PC-9 (cell line): Measurements from ENCODE around the gene LASP1. TPM values are rescaled to one million over a fixed set of nuclear protein-coding genes. Genes with fewer than 3 reads are reported as not detected.
A peak's percentile ranks its signal among the peaks of the same experiment; 100 is the strongest.

Source experiments
- BruUV-seq: library from RNA; stranded (reverse); fragments of 400-500 nt; replicated peaks from 2 replicates; lab custom pipeline; 2021; lab: Mats Ljungman, UMichigan
- CTCF ChIA-PET: fragments of 300-600 bp; sonication (Branson Sonifier 250); formaldehyde crosslinking; loops from one replicate; lab custom pipeline; 2022; ENCODE audit warnings: antibody characterized with exemption; lab: Charles Lee
- POLR2A ChIA-PET: fragments of 300-600 bp; sonication (Branson Sonifier 250); formaldehyde crosslinking; loops from one replicate; lab custom pipeline; 2022; ENCODE audit warnings: antibody characterized with exemption; ENCODE audit not compliant: unreplicated experiment; lab: Charles Lee
- DNase-seq, 2 experiments: peaks; one replicate each; pipeline versions ENCODE4 v3.0.0 to v3.0.0-alpha.2; 2015 to 2022; ENCODE audit warnings: mixed read lengths in 1 of 2
- H2AFZ ChIP-seq: fragments of 200-600 bp; sonication (generic); 2 replicates; pipeline ENCODE4 v1.8.1; 2017; ENCODE audit warnings: antibody characterized with exemption
- H3F3A ChIP-seq: fragments of 200-600 bp; sonication (generic); 2 replicates; pipeline ENCODE4 v1.8.1; 2017; ENCODE audit warnings: antibody characterized with exemption, mild to moderate bottlenecking, low read depth; ENCODE audit not compliant: insufficient read depth
- H3K27ac ChIP-seq: fragments of 200-600 bp; sonication (generic); 2 replicates; pipeline ENCODE4 v1.6.1; 2016; ENCODE audit warnings: mixed run types
- H3K27me3 ChIP-seq: fragments of 200-600 bp; sonication (generic); 2 replicates; pipeline ENCODE4 v1.6.1; 2016; ENCODE audit warnings: low read depth, mixed run types; ENCODE audit not compliant: insufficient read depth
- H3K36me3 ChIP-seq: fragments of 200-600 bp; sonication (generic); 2 replicates; pipeline ENCODE4 v1.6.1; 2016; ENCODE audit warnings: low read depth, mixed run types
- H3K4me1 ChIP-seq: fragments of 200-600 bp; sonication (generic); replicated peaks from 2 replicates; pipeline ENCODE4 v1.6.1; 2016; ENCODE audit warnings: mixed run types; ENCODE audit not compliant: insufficient read depth
- H3K4me2 ChIP-seq: fragments of 200-600 bp; sonication (generic); 2 replicates; pipeline ENCODE4 v1.6.1; 2017; ENCODE audit warnings: mixed run types
- H3K4me3 ChIP-seq: fragments of 200-600 bp; sonication (generic); 2 replicates; pipeline ENCODE4 v1.6.1; 2016; ENCODE audit warnings: mixed run types
- H3K79me2 ChIP-seq: fragments of 200-600 bp; sonication (generic); 2 replicates; pipeline ENCODE4 v1.6.1; 2017; ENCODE audit warnings: low read depth, mixed run types
- H3K9me2 ChIP-seq: fragments of 200-600 bp; sonication (generic); 2 replicates; pipeline ENCODE4 v1.8.1; 2017; ENCODE audit warnings: mild to moderate bottlenecking; ENCODE audit not compliant: insufficient read depth
- H3K9me3 ChIP-seq: fragments of 200-600 bp; sonication (generic); 2 replicates; pipeline ENCODE4 v1.8.1; 2016; ENCODE audit warnings: low read depth; ENCODE audit not compliant: insufficient read depth
- H4K20me1 ChIP-seq: fragments of 200-600 bp; sonication (generic); 2 replicates; pipeline ENCODE4 v1.8.1; 2017; ENCODE audit not compliant: insufficient read depth
- CTCF ChIP-seq: fragments of 200-600 bp; sonication (generic); conservative IDR thresholded peaks from 2 replicates; pipeline ENCODE4 v1.6.1; 2017; ENCODE audit warnings: mixed run types, antibody characterized with exemption, mild to moderate bottlenecking, moderate library complexity
- EZH2 ChIP-seq: fragments of 200-600 bp; sonication (generic); IDR thresholded peaks from 2 replicates; pipeline ENCODE4 v1.8.0; 2017; ENCODE audit warnings: antibody characterized with exemption, low read depth
- intact Hi-C: fragments of 100-400 bp; cut with micrococcal nuclease; formaldehyde crosslinking; loops from one replicate; pipeline ENCODE4 v1.10.0; 2022; ENCODE audit not compliant: unreplicated experiment
- total RNA-seq: library from RNA; stranded (reverse); gene quantifications from 2 replicates; pipeline ENCODE4 v1.2.3, GENCODE V29; 2021

LASP1 gene
- total RNA-seq, 1 experiment from 2014 or later = 309 TPM

- H3K4me3 ChIP-seq = peak overlapping the region; percentile 32; the same call in 1 of the 2 replicates
- no peak for TF ChIP-seq CTCF
- no peak for TF ChIP-seq EZH2
- ChIA-PET CTCF (interaction anchor here (0.5 to 0.6 kb wide), 2 partner anchors 73 to 289 kb away, joined by 3 to 7 read pairs; no protein-coding TSS in a partner anchor), POLR2A (interaction anchor here (0.6 to 1.3 kb wide), 2 partner anchors 26 to 363 kb away, joined by 4 read pairs; no protein-coding TSS in a partner anchor)
- peak overlapping the region; percentile 80 for H3K4me2 ChIP-seq
- H3F3A ChIP-seq = peaks cover 78% of the 10 kb centered on the region
- no peak overlapping the region for H2AFZ ChIP-seq
- BruUV-seq = no TSS peak
- no peaks in the 10 kb centered on the region for H3K27me3 ChIP-seq
- no peaks in the 10 kb centered on the region for H3K9me2 ChIP-seq
- H3K9me3 ChIP-seq = no peaks in the 10 kb centered on the region
- peaks cover 79% of the 10 kb centered on the region for H3K4me1 ChIP-seq
- intact Hi-C loops = no loop called here
- peaks cover 19% of the 10 kb centered on the region; the same call in 1 of the 2 replicates for H3K36me3 ChIP-seq
- H3K79me2 ChIP-seq = peaks cover 78% of the 10 kb centered on the region
- peak overlapping the region; percentile 90 for H3K27ac ChIP-seq
- DNase-seq = no peak
- peaks cover 25% of the 10 kb centered on the region for H4K20me1 ChIP-seq
Measured at GRCh38 chr17:38897176-38897575, 27.3 kb downstream of the LASP1 start.

GRCh38 chr17:38897671-38898290 is 27.9 kb downstream of the LASP1 start:
- Histone ChIP-seq H3K79me2 (peaks cover 79% of the 10 kb centered on the region), H3K27ac (peak overlapping the region; percentile 90), H3K4me1 (peaks cover 85% of the 10 kb centered on the region), H3K27me3 (no peaks in the 10 kb centered on the region), H3K4me3 (peak overlapping the region; percentile 32; the same call in 1 of the 2 replicates), H3F3A (peaks cover 80% of the 10 kb centered on the region), H3K9me2 (no peaks in the 10 kb centered on the region), H3K36me3 (peaks cover 15% of the 10 kb centered on the region; the same call in 1 of the 2 replicates), H3K4me2 (peak overlapping the region; percentile 80), H4K20me1 (peaks cover 25% of the 10 kb centered on the region), H2AFZ (no peak overlapping the region), H3K9me3 (no peaks in the 10 kb centered on the region)
- CTCF ChIA-PET = no interaction called here
- DNase-seq = peak in 1 of 2 experiments; percentile 50
- POLR2A ChIA-PET = interaction anchor here (0.5 to 1.3 kb wide), 4 partner anchors 27 to 1061 kb away, joined by 3 to 8 read pairs (median 6); no protein-coding TSS in a partner anchor
- TF ChIP-seq CTCF (no peak), EZH2 (no peak)
- BruUV-seq = no TSS peak
- intact Hi-C loops = no loop called here

- Histone ChIP-seq H3K9me3 (no peaks in the 10 kb centered on the region), H2AFZ (no peak overlapping the region), H3K27me3 (no peaks in the 10 kb centered on the region), H3F3A (peaks cover 85% of the 10 kb centered on the region), H3K79me2 (peaks cover 79% of the 10 kb centered on the region), H3K9me2 (no peaks in the 10 kb centered on the region), H3K4me1 (peaks cover 88% of the 10 kb centered on the region), H4K20me1 (peaks cover 25% of the 10 kb centered on the region), H3K36me3 (peaks cover 12% of the 10 kb centered on the region; the same call in 1 of the 2 replicates), H3K27ac (peak overlapping the region; percentile 90), H3K4me3 (peak overlapping the region; percentile 32; the same call in 1 of the 2 replicates), H3K4me2 (peak overlapping the region; percentile 80)
- POLR2A ChIA-PET = interaction anchor here (0.5 to 1.3 kb wide), 5 partner anchors 27 to 1062 kb away, joined by 3 to 8 read pairs (median 4); no protein-coding TSS in a partner anchor
- peak; percentile 52 to 68 for DNase-seq
- CTCF ChIA-PET = no interaction called here
- TF ChIP-seq EZH2 = no peak
- no peak for TF ChIP-seq CTCF
- BruUV-seq = no TSS peak
- intact Hi-C loops = no loop called here
Measured at GRCh38 chr17:38898291-38898679, 28.4 kb downstream of the LASP1 start.
